HCT116 (cell line): ENCODE measurements around the gene TMEM150C.

ENCODE experiments used
- CEBPB ChIP-seq: IDR thresholded peaks from 2 replicates; pipeline ENCODE4 v1.6.1; 2012; ENCODE audit warnings: low read depth
- CTCF ChIP-seq, 3 experiments: fragments of 200-600 bp in 1 of 3; sonication (generic) in 1 of 3; IDR thresholded peaks in 2 of 3; conservative IDR thresholded peaks in 1 of 3; 2 replicates each; pipeline ENCODE4 v1.5.1; 2012 to 2017; ENCODE audit warnings: low read depth in 2 of 3, low read length in 2 of 3, antibody characterized with exemption in 1 of 3, borderline replicate concordance in 1 of 3, control low read depth in 1 of 3, mild to moderate bottlenecking in 1 of 3, mixed read lengths in 1 of 3, mixed run types in 1 of 3, moderate library complexity in 1 of 3; ENCODE audit not compliant: insufficient read depth in 1 of 3
- RAD21 ChIP-seq: IDR thresholded peaks from 2 replicates; pipeline ENCODE4 v1.6.1; 2012; ENCODE audit warnings: low read depth, mild to moderate bottlenecking
- SP1 ChIP-seq: IDR thresholded peaks from 2 replicates; pipeline ENCODE4 v1.6.1; 2012; ENCODE audit warnings: low read depth
- SRF ChIP-seq: IDR thresholded peaks from 2 replicates; pipeline ENCODE4 v1.6.1; 2012; ENCODE audit warnings: low read depth
- YY1 ChIP-seq: IDR thresholded peaks from 2 replicates; pipeline ENCODE4 v1.6.1; 2011; ENCODE audit warnings: low read length, low read depth, moderate library complexity, mild to moderate bottlenecking; ENCODE audit not compliant: insufficient replicate concordance; ENCODE audit errors: extremely low read depth

GRCh38 chr4:82577451-82577850 lies 15.7 kb upstream of the TMEM150C start:
- no peak for TF ChIP-seq CEBPB
- TF ChIP-seq RAD21: no peak
- no peak for TF ChIP-seq CTCF (IDR thresholded peaks at IDR 0.05 in 2 of 3, conservative IDR thresholded peaks at IDR 0.05 in 1 of 3; ENCODE audit: borderline replicate concordance in 1 of 3, insufficient read depth in 1 of 3, low read depth in 2 of 3, low read length in 2 of 3)
- no peak for TF ChIP-seq SRF
- TF ChIP-seq YY1: no peak
- TF ChIP-seq SP1: no peak
